Smooth muscle cell (in vitro differentiated cells): Measurements from ENCODE around the gene RCBTB2. TPM values are rescaled to one million over a fixed set of nuclear protein-coding genes. Genes with fewer than 3 reads are reported as not detected.

Source experiments
- DNase-seq: peaks from one replicate; lab custom pipeline; 2025; ENCODE audit not compliant: unreplicated experiment; lab: John Stamatoyannopoulos, UW
- H2AFZ ChIP-seq: fragments of 200-600 bp; sonication (generic); 2 replicates; pipeline ENCODE4 v1.6.0; 2016; ENCODE audit warnings: antibody characterized with exemption, low read depth, mild to moderate bottlenecking
- H3F3A ChIP-seq: fragments of 200-600 bp; sonication (generic); 2 replicates; pipeline ENCODE4 v1.6.0; 2017; ENCODE audit warnings: antibody characterized with exemption, low read depth
- H3K27ac ChIP-seq: fragments of 200-600 bp; sonication (generic); 2 replicates; pipeline ENCODE4 v1.5.1; 2016; ENCODE audit warnings: low read depth, mild to moderate bottlenecking
- H3K27me3 ChIP-seq: fragments of 200-600 bp; sonication (generic); 2 replicates; pipeline ENCODE4 v1.6.1; 2016; ENCODE audit warnings: low read depth, mild to moderate bottlenecking
- H3K36me3 ChIP-seq: fragments of 200-600 bp; sonication (generic); 2 replicates; pipeline ENCODE4 v1.5.1; 2016; ENCODE audit warnings: low read depth
- H3K4me1 ChIP-seq: fragments of 200-600 bp; sonication (generic); 2 replicates; pipeline ENCODE4 v1.5.1; 2016; ENCODE audit warnings: low read depth
- H3K4me2 ChIP-seq: fragments of 200-600 bp; sonication (generic); 2 replicates; pipeline ENCODE4 v1.6.0; 2016; ENCODE audit warnings: mild to moderate bottlenecking
- H3K4me3 ChIP-seq: fragments of 200-600 bp; sonication (generic); 2 replicates; pipeline ENCODE4 v1.5.1; 2016; ENCODE audit warnings: mild to moderate bottlenecking
- H3K79me2 ChIP-seq: fragments of 200-600 bp; sonication (generic); 2 replicates; pipeline ENCODE4 v1.6.0; 2016; ENCODE audit warnings: low read depth, mild to moderate bottlenecking
- H3K9ac ChIP-seq: fragments of 200-600 bp; sonication (generic); 2 replicates; pipeline ENCODE4 v1.6.0; 2016; ENCODE audit warnings: low read depth
- H3K9me3 ChIP-seq: fragments of 200-600 bp; sonication (generic); replicated peaks from 2 replicates; pipeline ENCODE4 v1.5.1; 2016; ENCODE audit warnings: low read depth
- H4K20me1 ChIP-seq: fragments of 200-600 bp; sonication (generic); 2 replicates; pipeline ENCODE4 v1.6.0; 2016; ENCODE audit warnings: low read depth
- CTCF ChIP-seq: fragments of 200-600 bp; sonication (generic); IDR thresholded peaks from 2 replicates; pipeline ENCODE4 v1.5.1; 2017; ENCODE audit warnings: borderline replicate concordance, mild to moderate bottlenecking, antibody characterized with exemption; ENCODE audit not compliant: insufficient read depth, poor library complexity, severe bottlenecking
- WGBS: methylation state at CpG from one replicate; pipeline ENCODE4 v1.1.7; 2016; ENCODE audit warnings: low lambda C conversion rate; 5-methylcytosine and 5-hydroxymethylcytosine counted together
- polyA plus RNA-seq: library from polyadenylated mRNA; unstranded; fragments of >200 nt; fragmentation: Nextera tagmentation; extraction: Ambion mirVana; gene quantifications from 2 replicates; pipeline ENCODE4 v1.2.1, GENCODE V29; 2016
- total RNA-seq: library from RNA; depleted of rRNA; stranded (reverse); fragments of >200 nt; gene quantifications from 2 replicates; pipeline ENCODE4 v1.2.3, GENCODE V29; 2014

RCBTB2 gene
- total and polyA plus RNA-seq, 2 experiments from 2014 or later, result 3.7 to 5.0 TPM

- Histone ChIP-seq H3K27me3 (no peaks in the 10 kb centered on the region), H3K27ac (peak overlapping the region; percentile 50), H3K79me2 (peaks cover 9% of the 10 kb centered on the region), H4K20me1 (no peaks in the 10 kb centered on the region), H3K36me3 (no peaks in the 10 kb centered on the region), H3K4me1 (no peaks in the 10 kb centered on the region), H3F3A (no peaks in the 10 kb centered on the region), H3K4me2 (peak overlapping the region; percentile 29), H2AFZ (no peak overlapping the region), H3K9ac (no peak overlapping the region), H3K4me3 (no peak overlapping the region), H3K9me3 (peaks cover 16% of the 10 kb centered on the region)
- DNase-seq, result no peak
- WGBS, result 89% methylated on average over 3 of the region's 3 CpGs
- TF ChIP-seq CTCF, result no peak
Observed at GRCh38 chr13:48448285-48448958, 84.5 kb downstream of the RCBTB2 start.

GRCh38 chr13:48446464-48446863 is 86.4 kb downstream of the RCBTB2 start:
- Histone ChIP-seq H3K9me3 (peaks cover 16% of the 10 kb centered on the region), H3K27ac (no peak overlapping the region), H3K4me2 (peak overlapping the region; percentile 27), H3F3A (no peaks in the 10 kb centered on the region), H3K27me3 (no peaks in the 10 kb centered on the region), H3K4me1 (no peaks in the 10 kb centered on the region), H3K79me2 (peaks cover 9% of the 10 kb centered on the region), H3K9ac (no peak overlapping the region), H3K36me3 (no peaks in the 10 kb centered on the region), H2AFZ (no peak overlapping the region), H4K20me1 (no peaks in the 10 kb centered on the region), H3K4me3 (no peak overlapping the region)
- WGBS, result 98% methylated on average over 1 of the region's 1 CpG
- no peak for TF ChIP-seq CTCF
- no peak for DNase-seq

GRCh38 chr13:48443442-48444208 is 89.3 kb downstream of the RCBTB2 start:
- Histone ChIP-seq H3K4me2 (no peak overlapping the region), H3K4me1 (no peaks in the 10 kb centered on the region), H3K79me2 (no peaks in the 10 kb centered on the region), H3K36me3 (no peaks in the 10 kb centered on the region), H4K20me1 (no peaks in the 10 kb centered on the region), H3F3A (no peaks in the 10 kb centered on the region), H3K9me3 (no peaks in the 10 kb centered on the region), H3K4me3 (no peak overlapping the region), H3K27me3 (no peaks in the 10 kb centered on the region), H3K9ac (no peak overlapping the region), H2AFZ (no peak overlapping the region), H3K27ac (no peak overlapping the region)
- DNase-seq, result no peak
- WGBS, result 97% methylated on average over 1 of the region's 1 CpG
- no peak for TF ChIP-seq CTCF

Other genes starting within 250 kb of the RCBTB2 start
- gene RB1, start 229.3 kb downstream of the RCBTB2 start, total RNA-seq, result 38.1 and 40.2 TPM in 2 replicates
- gene RB1, start 229.3 kb downstream of the RCBTB2 start, polyA plus RNA-seq, result 12.5 and 15.1 TPM in 2 replicates
- 14.2 and 14.8 TPM in 2 replicates for gene LPAR6, start 120.0 kb downstream of the RCBTB2 start, total RNA-seq
- gene LPAR6, start 120.0 kb downstream of the RCBTB2 start, polyA plus RNA-seq, result 3.1 and 5.4 TPM in 2 replicates
- gene CYSLTR2, start 120.8 kb upstream of the RCBTB2 start, total RNA-seq, result 0.45 and 0.54 TPM in 2 replicates
- 0.06 and 0.71 TPM in 2 replicates for gene CYSLTR2, start 120.8 kb upstream of the RCBTB2 start, polyA plus RNA-seq